HG03108 (cell line): Measurements from ENCODE around the gene PAQR4.

Experiments
- ATAC-seq: cut with Tn5 transposase; IDR thresholded peaks from one replicate; pipeline ENCODE4 v1.9.1; 2021; ENCODE audit warnings: moderate library complexity; ENCODE audit not compliant: unreplicated experiment

Gene PAQR4

DNA sequence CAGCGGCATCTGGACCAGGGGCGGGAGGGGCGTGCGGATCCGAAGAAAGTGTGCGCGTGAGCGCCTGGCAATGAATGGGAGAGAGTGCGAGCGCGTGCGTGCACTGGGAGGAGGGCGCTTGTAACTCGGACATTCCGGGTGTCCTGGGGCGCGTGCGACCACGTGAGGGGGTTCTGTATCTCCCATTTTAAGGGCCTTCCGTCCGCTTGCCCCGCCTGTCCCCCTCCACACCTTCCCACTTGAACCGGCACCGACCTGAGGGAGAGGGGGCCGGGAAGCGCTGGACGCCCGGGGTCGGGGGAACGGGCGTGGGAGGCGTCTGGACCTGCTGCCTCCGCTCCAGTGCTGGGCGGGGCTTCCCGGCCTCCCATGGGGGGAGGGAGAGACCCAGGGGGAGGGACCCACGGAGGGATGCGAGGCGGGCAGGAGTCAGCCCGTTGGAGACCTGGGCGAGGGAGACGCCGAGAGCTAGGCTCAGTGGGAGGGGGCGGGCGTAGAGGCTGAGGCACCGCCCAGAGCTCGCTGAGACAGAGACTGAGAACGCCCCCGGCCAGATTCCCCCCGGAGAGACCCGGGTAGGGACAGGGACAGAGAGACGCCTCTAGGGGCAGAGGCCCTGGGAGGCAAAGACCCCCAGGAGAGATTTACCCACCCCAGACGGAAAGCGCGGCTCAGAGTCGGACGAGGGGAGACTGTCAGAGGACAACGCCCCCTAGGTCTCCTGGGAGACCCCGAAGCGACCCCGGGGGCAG, 5.2 kb upstream of the PAQR4 start, which contains the start of gene KREMEN2:
Gene KREMEN2, plus strand, starts transcription at position 553 of the 752 bp plus-strand sequence. CDS start 246 bp downstream, outside the sequence.
- ATAC-seq, result no peak

DNA sequence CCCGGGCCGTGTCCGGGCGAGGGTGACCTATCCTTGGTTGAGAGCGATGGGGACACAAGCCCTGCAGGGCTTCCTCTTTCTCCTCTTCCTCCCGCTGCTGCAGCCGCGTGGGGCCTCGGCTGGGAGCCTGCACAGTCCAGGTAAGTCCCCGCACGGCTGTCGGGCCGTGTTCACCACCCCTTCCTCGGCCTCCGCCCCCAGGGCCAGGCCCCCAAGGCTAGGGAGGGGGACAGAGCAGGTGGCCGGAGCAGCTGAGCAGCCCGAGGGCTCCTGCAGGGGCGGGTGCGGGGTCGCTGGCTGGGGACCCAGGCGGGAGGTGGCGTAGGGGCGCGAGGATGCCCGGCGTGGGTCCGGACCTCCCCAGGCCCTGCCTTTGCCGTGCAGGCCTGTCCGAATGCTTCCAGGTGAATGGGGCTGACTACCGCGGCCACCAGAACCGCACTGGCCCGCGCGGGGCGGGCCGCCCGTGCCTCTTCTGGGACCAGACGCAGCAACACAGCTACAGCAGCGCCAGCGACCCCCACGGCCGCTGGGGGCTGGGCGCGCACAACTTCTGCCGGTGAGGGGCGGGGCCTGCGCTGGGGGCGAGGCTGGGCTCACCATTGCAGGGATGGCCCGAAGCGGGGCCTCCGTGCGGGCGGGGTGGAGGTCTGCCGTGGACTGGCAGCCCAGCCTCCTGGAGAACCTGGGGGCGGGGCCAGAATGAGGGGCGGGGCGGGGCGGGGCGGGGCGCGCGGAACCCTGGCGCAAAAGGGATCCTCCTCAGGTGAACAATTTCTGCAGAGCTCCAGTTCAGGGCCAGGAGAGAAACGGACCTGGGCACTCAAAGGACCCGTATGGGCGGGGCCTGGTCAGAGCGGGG, 4.4 kb upstream of the PAQR4 start:
- ATAC-seq, result no peak

GRCh38 chr16:2966043-2966807, 2.9 kb upstream of the PAQR4 start:
- ATAC-seq, result no peak

- ATAC-seq, result no peak
These were observed 2.3 kb upstream of the PAQR4 start for GRCh38 chr16:2966808-2967191.

DNA sequence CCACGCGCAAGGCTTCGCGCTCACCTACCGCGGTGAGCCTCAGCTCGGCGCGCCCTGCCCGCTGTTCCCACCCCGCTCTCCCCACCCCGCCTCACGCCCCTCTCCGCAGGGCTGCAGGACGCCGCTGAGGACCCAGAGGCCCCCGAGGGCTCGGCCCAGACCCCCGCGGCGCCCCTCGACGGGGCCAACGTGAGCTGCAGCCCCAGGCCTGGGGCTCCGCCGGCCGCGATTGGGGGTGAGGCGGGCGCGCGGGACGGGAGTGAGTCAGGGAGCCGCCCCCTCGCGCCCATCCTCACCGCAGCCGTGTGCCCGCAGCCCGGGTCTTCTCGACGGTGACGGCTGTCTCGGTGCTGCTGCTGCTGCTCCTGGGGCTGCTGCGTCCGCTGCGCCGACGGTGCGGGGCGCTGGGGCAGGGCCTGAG, 1.9 kb upstream of the PAQR4 start:
- ATAC-seq, result no peak

GRCh38 chr16:2967721-2968161, 1.4 kb upstream of the PAQR4 start:
- no peak for ATAC-seq

DNA sequence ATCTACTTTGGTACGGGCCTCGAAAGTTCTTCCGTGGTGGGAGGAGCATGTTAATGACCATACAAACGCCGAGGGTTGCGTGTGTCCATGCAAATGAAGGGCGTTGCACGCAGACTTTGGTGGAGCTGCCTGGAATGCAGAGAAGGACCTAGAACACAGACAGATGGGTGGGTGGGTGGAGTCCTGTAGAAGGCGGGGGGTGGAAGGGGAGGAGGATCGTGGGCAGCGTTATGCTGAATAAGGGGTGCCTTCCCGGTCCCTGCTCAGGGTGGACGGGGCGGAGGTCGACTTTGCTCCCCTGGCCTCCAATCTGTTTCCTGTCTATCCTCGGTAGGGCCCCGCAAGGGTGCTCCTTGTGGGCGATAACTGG, 795 bp upstream of the PAQR4 start:
- no peak for ATAC-seq

DNA sequence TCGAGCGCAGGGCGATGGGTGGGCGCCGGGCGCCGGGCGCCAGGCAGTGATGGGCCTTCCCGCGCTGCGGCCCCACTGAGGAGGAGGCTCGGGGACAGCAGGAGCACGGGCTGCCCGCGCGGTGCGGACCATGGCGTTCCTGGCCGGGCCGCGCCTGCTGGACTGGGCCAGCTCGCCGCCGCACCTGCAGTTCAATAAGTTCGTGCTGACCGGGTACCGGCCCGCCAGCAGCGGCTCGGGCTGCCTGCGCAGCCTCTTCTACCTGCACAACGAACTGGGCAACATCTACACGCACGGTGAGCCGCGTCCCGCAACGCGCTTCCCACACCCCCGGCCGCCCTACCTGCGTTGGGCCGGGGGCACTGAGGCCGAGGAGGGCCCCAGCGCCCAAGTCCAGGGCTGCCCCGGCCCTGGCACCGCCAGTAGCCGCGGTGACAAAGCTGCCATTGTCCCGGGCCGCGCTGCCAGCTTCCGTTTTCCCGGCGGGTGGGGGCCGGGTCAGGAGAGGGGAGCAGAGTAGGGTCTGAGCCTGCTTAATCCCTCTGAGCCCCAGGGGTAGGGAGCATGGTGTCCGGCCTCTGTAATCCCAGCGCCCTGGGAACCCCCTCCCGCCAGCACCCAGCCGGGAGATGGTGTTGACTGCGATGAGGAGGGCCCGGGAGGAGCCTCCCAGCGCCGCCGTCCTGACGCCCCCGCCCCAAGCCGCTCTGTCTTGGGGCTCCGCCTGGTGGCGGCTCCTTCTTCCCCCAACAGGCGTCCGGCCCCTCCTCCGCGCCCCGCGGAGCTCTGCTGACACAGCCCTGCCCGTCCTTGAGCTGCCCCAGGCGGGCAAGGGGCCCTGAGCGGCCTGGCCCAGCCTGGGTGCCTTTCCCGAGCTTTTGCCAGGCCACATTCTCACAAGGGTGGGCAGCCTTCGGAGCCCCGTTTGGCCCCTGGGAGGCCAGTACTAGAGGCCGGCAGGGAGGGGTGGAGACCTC, 685 bp downstream of the PAQR4 start:
- ATAC-seq, result peak; percentile 25

- ATAC-seq, result no peak
These were observed 1.4 kb downstream of the PAQR4 start for GRCh38 chr16:2970563-2970962.

- ATAC-seq, result no peak
These were observed 2.2 kb downstream of the PAQR4 start for GRCh38 chr16:2971134-2971984.

GRCh38 chr16:2971985-2972784, 3.0 kb downstream of the PAQR4 start:
- no peak for ATAC-seq

- ATAC-seq, result no peak
These were observed 3.9 kb downstream of the PAQR4 start for GRCh38 chr16:2973093-2973492.

DNA sequence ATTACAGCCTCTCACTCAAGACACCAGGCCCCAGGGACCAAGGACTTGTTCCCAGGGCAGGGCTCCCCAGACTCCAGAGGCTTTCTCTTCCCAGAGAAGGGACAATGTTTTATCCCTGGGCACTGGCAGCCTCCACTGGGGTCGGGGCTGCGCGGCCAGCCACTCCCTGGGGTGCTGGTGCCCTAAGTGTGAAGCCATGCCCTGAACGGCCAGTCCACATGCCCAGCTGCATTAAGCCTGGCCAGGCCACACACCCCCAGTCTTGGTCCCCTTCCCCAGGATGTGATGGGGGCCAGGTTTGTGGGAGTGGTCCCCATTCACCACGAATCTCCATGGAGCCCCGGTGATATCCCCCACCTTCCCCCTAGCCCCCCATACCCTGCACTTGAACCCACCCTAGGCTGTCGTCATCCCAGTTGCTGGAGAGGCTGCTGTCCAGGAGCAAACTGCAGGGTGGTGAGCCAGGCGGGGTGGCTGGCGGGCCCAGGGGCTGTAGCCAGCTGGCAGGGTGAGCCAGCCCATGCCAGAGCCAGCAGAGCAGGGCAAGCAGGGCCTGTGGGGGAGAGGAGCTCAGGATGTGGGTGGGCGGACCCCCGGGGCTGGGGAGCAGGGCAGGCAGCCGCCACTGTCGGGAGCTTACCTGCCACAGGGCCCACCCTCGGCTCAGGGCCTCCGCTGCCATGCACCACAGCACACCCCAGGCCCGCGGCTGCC, 4.6 kb downstream of the PAQR4 start:
- no peak for ATAC-seq

GRCh38 chr16:2974319-2975056, 5.3 kb downstream of the PAQR4 start:
- ATAC-seq, result no peak

DNA sequence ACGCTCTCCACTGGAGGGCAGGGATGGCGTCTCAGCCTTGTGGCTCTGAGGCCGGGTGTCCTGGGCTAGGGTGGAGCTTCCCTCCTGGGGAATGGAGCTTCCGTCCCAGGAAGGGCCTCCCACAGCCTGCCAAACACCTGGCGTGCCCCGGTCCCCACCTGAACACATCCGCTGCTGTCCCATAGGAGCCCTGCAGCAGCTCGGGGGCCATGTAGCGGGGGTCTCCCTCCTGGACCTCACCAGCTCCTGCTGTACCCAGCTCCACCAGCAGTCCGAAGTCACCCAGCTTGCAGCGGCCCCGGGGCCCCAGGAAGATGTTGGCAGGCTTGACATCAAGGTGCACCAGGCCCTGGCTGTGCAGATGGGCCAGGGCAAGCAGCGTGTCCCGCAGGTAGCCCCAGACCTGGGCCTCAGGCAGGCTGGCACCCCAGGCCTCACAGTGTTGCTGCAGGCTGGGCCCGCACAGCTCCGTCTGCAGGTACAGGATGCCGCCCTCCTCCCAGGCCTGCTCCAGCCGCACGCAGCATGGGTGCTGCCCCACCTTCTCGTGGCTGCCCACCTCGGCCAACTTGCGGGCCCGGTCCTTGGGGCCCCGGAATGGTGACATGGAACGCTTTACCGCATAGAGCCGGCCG, 6.1 kb downstream of the PAQR4 start:
- ATAC-seq, result no peak

- ATAC-seq, result no peak
These were observed 7.1 kb downstream of the PAQR4 start for GRCh38 chr16:2976201-2976600.

- no peak for ATAC-seq
These were observed 7.5 kb downstream of the PAQR4 start for GRCh38 chr16:2976673-2977072.
